Activated gamma-delta T cell (primary cell): ENCODE measurements around the gene RUNX3.

ENCODE experiments used
- DNase-seq: peaks from one replicate; lab custom pipeline; 2025; lab: John Stamatoyannopoulos, UW

The RUNX3 gene

DNA sequence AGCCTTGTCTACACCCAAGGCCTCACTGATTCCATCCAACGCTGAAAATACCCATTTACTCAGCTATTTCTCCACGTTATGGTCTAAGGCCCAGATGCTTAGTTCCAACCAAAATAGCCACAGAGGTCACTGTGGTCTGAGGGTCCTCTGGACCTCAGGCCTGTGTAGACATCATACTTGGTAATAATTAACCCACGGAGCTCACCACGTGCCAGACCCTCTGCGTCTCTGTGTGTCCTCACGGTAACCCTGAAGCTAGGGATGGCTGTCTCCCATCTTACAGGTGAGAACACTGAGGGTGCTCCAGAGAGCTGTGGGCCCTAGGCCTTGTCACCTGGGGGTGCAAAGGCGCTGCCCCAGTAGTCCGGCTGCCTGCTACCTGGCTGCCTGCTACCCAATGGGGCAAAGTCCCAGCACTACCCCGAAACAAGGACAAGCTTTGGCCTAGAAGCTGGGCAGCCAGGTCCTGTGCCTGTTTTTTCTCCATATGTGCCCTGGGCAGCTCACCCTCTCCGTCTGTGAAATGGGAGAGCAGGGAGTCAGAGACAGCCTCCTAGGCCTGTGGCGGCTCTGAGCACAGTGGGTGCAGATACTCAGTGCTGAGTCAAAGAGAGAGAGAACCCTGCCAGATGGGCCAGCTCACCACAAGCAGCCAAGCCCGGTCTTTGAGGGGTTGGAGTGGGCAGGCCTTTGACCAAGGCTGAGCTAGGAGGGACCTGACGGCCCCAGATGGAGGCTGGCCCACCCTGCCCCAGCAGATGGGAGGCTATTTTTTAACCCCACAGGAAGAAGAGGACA lies 17.0 kb upstream of the RUNX3 start:
- DNase-seq = no peak

DNA sequence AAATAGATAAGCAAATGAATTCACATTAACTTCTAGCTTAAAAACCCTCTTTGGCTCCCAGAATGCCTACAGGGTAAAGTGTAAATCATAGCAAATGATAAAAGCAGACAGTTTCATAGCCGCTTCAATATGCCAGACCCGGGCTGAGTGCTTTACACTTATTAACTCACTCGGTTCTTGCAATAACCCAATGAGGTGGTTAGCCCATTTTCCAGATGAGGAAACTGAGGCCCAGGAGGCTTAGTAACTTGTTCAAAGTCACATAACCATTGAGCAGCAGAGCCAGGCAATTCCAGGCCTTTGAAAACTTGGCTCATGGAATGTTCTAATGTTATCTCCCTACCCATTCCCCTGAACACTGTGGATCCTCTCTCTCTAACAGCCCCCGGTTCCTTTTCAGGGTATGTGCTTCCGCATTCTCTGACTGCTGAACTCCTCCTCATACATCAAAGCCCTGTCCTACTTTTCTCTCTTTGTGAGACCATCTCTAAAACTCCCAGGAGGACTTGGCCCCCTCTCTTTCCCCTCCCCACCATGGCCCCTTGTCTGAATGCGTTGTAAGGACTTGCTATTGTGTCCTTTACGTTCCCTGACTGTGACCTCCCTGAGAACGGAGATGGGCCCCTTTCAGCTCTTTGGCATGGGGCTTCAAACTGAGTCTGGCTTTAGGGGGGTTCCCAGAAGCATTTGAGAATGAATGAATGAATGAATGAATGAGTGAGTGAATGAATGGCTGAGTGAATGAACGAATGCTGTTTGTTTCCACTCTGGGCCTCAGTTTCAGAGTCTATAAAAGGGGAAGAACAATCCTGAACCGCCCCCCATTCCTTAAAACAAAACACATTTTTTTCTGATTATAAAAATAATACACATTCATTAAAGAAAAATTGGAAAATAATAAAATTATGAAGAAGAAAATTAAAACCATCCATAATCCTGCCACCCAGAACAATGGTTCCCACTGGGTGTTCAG lies 15.6 kb upstream of the RUNX3 start:
- DNase-seq = no peak

- DNase-seq = no peak
Observed at GRCh38 chr1:24944318-24944717, 14.2 kb upstream of the RUNX3 start.

- DNase-seq = no peak
Observed at GRCh38 chr1:24942789-24943188, 12.7 kb upstream of the RUNX3 start.

DNA sequence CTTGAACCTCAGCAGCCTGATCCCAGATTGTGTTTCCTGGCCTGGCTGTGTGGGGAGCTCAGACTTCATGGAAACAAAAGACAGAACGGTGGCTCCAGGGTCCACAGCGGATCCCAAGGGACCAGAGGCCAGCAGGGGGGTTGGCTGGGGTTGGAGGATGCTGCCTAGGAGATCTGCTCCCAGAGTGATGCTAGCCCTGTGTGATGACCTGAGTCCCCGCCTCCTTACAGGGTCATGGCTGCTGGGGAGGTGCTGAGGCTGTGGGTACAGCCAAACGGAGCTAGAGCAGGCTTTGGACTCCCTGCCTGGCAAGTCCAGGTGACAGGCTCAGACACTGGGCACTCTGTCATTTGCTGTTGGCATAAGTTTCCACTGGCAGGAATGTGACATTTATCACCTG lies 11.5 kb upstream of the RUNX3 start:
- DNase-seq = no peak

DNA sequence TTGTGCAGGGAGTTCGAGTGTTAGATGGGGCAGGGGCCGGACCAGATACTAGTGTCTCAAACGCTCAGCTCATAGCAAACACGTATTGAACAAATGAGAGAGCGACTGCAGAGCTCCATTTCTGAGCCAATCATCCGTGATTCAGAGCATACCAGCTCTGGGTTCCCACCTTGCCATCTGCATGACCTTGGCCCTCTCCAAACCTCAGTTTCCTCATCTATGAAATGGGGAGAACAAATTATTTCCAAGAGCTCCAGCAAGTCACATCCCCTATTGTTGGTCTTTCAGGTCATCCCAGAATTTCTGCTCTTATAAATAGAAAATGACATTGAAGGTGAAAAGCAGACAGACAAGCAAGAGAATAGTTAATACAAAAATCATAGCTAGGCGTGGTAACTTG lies 10.2 kb upstream of the RUNX3 start:
- no peak for DNase-seq

DNA sequence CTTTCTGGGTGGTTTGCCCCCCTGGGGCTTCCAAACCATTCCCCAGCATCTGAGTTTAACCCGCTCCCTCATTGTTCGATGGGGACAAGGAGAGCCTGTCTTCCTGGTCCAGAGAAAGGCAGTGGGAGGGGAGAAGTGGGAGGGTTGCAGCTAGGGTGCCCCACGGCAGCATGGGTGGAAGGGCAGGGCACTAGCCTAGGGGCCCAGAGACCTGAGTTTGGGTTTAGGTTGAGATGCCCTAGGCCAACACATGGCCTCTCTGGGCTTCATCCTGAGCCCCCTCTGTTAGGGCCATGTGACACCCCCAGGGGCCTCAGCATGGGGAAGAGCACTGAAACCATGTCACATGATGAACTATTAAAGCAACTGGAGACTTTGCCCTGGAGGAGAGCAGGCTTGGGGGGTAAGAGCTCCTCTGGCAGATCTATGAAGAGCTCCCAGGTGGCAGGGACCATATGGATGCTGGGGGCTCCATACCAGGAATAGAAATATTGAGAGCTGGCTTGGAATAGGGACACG lies 9.7 kb upstream of the RUNX3 start:
- DNase-seq = no peak

GRCh38 chr1:24939040-24939674 lies 9.1 kb upstream of the RUNX3 start:
- DNase-seq = no peak

GRCh38 chr1:24938276-24938675 lies 8.2 kb upstream of the RUNX3 start:
- DNase-seq = no peak

DNA sequence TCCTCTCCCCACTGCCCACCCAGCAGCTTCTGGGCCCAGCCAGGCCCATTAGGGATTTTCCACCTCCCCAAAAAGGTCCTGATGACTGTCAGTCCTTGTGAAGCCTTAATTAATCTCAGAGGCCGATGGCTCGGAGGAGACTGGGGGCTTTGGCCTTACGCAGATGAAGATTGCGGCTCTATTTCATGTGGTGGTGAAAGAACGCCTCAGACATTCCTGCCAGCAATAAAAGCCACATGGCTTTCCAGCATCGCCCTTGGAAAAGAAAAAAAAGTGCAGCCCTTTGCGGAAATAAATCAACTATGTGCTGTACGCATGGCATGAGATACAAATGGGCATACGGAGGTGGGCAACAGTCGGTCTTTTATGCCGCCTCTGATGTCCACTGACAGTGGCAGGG lies 6.6 kb upstream of the RUNX3 start:
- no peak for DNase-seq

DNA sequence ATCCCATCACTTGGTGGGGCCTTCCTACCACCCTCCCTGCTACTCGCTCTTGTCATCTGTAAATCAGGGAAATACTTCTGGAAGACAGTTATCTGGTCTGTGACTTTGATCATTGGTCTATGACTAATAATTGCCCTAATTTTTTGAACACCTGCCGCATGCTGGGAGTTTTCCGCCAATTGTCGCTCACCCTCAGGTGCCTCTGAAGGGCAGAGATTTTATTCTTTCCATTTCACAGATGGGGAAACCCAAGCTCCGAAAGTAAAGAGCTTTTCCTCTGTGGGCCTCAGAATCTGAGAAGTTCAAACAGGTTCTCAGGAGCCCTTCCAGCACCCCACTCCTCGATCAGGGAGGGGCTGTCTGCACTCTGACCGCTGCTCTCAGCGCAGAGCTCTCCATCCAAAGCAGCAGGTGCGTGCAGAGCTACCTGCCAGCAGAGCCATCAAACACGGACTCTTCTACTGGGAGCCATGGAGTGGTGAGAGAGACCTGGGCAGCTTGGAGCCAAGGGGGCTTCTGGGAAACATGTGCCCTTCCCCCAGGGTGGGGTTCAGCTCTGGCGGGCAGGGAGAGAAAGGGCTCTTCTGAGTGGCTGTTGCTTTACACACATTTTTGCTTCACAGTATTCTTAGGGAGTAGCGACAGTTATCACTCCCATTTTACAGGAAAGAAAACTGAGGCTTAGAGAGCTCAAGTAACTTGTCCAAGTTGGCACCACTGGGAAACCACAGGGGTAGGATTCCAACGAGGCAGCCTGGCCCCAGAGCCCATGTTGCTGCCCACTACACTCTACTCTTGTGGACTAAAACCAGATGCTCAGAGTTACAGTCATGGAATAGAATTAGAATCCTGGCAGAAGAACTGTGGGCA lies 5.8 kb upstream of the RUNX3 start:
- no peak for DNase-seq

DNA sequence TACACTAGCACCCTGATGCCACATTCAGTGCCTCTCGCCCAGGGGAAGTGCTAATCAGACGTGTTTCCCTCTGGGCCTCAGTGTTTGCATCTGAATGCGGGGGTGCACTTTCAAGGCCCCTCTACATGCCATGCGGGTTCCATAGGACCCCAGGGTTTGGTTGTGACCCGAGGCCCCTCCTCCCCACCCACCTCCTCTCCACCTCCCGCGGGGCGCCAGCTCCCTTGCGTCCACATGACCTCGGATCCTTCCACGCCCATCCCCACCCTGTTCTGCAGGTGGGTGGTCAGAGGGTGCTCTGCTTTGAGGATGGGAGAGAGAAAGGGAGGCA lies 5.1 kb upstream of the RUNX3 start:
- no peak for DNase-seq

GRCh38 chr1:24934310-24935195 lies 4.5 kb upstream of the RUNX3 start:
- DNase-seq = no peak

GRCh38 chr1:24933468-24933867 lies 3.4 kb upstream of the RUNX3 start:
- no peak for DNase-seq

DNA sequence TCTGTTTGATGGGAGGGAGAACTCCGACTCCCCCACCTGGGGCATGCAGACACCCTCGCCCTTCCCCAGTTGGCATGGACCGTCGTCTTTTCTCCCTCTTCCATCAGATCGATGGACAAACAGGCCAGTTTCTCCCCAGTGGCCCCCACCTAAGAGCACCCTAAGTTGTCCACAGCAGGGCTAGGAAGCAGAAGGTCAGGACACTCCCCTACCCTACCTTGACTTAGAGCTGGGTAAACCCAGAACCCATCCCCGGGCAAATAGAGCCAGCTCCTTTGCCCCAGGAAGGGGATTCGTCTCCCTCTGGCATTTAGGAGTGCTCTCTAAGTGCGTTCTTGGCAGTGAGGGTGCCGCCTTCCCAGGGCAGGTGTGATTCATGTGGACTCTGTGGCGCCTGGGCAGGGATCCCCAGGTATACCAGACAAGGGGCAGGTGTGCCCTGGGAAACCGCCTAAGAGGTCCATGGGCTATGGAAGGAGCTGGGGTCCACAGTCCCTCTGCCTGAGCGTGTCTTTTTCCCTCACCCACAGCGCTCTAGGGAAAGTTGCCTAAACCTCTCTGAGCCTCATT lies 2.7 kb upstream of the RUNX3 start:
- DNase-seq = no peak

DNA sequence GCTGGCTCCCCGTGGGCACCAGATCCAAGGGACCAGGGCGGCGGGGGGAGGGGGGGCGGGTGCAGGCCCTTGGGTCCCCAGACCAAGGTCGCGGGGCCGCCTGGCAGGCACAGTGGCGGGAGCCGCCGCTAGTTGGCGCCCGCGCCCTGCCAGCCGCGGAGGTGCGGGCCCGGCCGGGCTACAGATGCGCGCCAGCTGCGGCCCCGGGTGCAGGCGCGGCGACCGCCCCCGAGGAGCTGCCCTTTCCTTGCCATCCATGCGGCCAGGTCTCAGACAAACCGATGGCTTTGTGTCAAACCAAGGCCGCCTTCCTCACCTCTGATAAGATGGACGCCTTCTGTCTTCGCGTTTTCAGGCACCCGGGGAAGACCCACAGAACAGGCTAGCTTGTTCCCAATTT lies 2.2 kb upstream of the RUNX3 start:
- no peak for DNase-seq

GRCh38 chr1:24931468-24932231 lies 1.6 kb upstream of the RUNX3 start:
- DNase-seq = no peak

DNA sequence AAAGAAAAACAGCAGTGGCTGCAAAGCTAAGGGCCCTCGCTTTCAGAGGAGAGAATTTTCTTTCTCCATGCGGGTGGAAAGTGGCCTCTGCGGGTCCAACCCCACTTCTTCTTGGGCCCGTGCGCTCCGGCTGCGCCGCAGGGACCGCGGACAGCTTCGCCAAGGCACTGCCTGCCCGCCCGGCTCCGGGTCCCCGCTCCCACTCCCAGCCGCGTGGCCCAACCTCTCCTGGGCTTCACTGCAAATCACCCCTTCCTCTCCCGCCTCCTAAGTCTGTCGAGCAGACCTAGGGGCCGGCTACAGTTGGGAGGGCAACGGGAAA lies 1.0 kb upstream of the RUNX3 start:
- no peak for DNase-seq
